GM12878 (cell line): ENCODE results near the gene MCC. TPM values are rescaled to one million over a fixed set of nuclear protein-coding genes. Genes with fewer than 3 reads are reported as not detected.

Experiments used
- ATAC-seq: fragments of 200-7000 bp; cut with Tn5 transposase; 3 replicates; pipeline ENCODE4 v1.9.1; 2020; ENCODE audit warnings: mild to moderate bottlenecking, moderate library complexity
- BruUV-seq: library from RNA; stranded (reverse); fragments of 400-500 nt; replicated peaks from 2 replicates; lab custom pipeline; 2021; lab: Mats Ljungman, UMichigan
- CTCF ChIA-PET: fragments of 300-600 bp; sonication (Branson Sonifier 250); formaldehyde crosslinking; extraction: SDS; loops from one replicate; lab custom pipeline; 2021; ENCODE audit warnings: inconsistent platforms; lab: Yijun Ruan, JAX
- POLR2A ChIA-PET: fragments of 350-600 bp; formaldehyde crosslinking; extraction: SDS; loops from one replicate; lab custom pipeline; 2021; ENCODE audit warnings: inconsistent platforms; lab: Charles Lee
- RAD21 ChIA-PET: fragments of 300-600 bp; sonication (Branson Sonifier 250); formaldehyde crosslinking; loops from one replicate; lab custom pipeline; 2023; ENCODE audit warnings: antibody characterized with exemption; ENCODE audit not compliant: unreplicated experiment; lab: Charles Lee
- SMC1A ChIA-PET: fragments of 300-600 bp; sonication (Branson Sonifier 250); formaldehyde crosslinking; loops from one replicate; lab custom pipeline; 2023; ENCODE audit not compliant: unreplicated experiment, uncharacterized antibody; lab: Charles Lee
- DNase-seq: peaks from one replicate; pipeline ENCODE4 v3.0.0-alpha.2; 2011; ENCODE audit warnings: low read depth, low spot score
- FAIRE-seq: peaks from 3 replicates; lab custom pipeline; 2011; peaks lifted over from hg19 to GRCh38; lab: Jason Lieb, UNC
- H2AFZ ChIP-seq: 2 replicates; pipeline ENCODE4 v1.6.0; 2011; ENCODE audit warnings: low read depth, low read length, control low read depth; ENCODE audit not compliant: control insufficient read depth
- H3K27ac ChIP-seq: 2 replicates; pipeline ENCODE4 v1.5.1; 2011; ENCODE audit warnings: control low read depth; ENCODE audit not compliant: control insufficient read depth, insufficient read depth
- H3K27me3 ChIP-seq, 2 experiments: replicated peaks in 1 of 2; 2 replicates each; pipeline versions ENCODE4 v1.6.0 to v1.6.1; 2011; ENCODE audit warnings: low read length in 1 of 2; ENCODE audit not compliant: control insufficient read depth in 2 of 2, insufficient read depth in 2 of 2
- H3K36me3 ChIP-seq, 2 experiments: 2 replicates each; pipeline ENCODE4 v1.5.1; 2011; ENCODE audit warnings: low read length in 1 of 2; ENCODE audit not compliant: control insufficient read depth in 2 of 2, insufficient read depth in 2 of 2
- H3K4me1 ChIP-seq: 2 replicates; pipeline ENCODE4 v1.6.1; 2011; ENCODE audit warnings: mild to moderate bottlenecking, low read length, moderate library complexity, mixed read lengths; ENCODE audit not compliant: control insufficient read depth, insufficient read depth
- H3K4me2 ChIP-seq: 2 replicates; pipeline ENCODE4 v1.6.0; 2011; ENCODE audit warnings: control low read depth; ENCODE audit not compliant: control insufficient read depth, insufficient read depth
- H3K4me3 ChIP-seq: fragments of 200-600 bp; sonication (generic); 2 replicates; pipeline ENCODE4 v1.5.1; 2016
- H3K79me2 ChIP-seq: 2 replicates; pipeline ENCODE4 v1.6.0; 2011; ENCODE audit warnings: low read length; ENCODE audit not compliant: control insufficient read depth, insufficient read depth
- H3K9ac ChIP-seq: 2 replicates; pipeline ENCODE4 v1.8.0; 2011; ENCODE audit warnings: low read length, control low read depth, mixed read lengths; ENCODE audit not compliant: control insufficient read depth, insufficient read depth
- H3K9me3 ChIP-seq: replicated peaks from 3 replicates; pipeline ENCODE4 v1.5.1; 2011; ENCODE audit warnings: mild to moderate bottlenecking, low read length; ENCODE audit not compliant: control insufficient read depth, insufficient read depth
- H4K20me1 ChIP-seq: 2 replicates; pipeline ENCODE4 v1.6.0; 2011; ENCODE audit not compliant: control insufficient read depth, insufficient read depth
- BCLAF1 ChIP-seq: fragments of 450-650 bp; IDR thresholded peaks from 2 replicates; pipeline ENCODE4 v1.6.1; 2017; ENCODE audit warnings: antibody characterized with exemption, mild to moderate bottlenecking, moderate library complexity
- CBX3 ChIP-seq: fragments of 200-600 bp; sonication (generic); IDR thresholded peaks from 2 replicates; pipeline ENCODE4 v1.6.1; 2016; ENCODE audit warnings: low read depth, borderline replicate concordance
- KDM1A ChIP-seq: fragments of 200-600 bp; sonication (generic); IDR thresholded peaks from 2 replicates; pipeline ENCODE4 v1.6.1; 2016; ENCODE audit warnings: borderline replicate concordance
- NBN ChIP-seq: fragments of 450-650 bp; IDR thresholded peaks from 2 replicates; pipeline ENCODE4 v1.6.1; 2016
- POLR2A ChIP-seq: IDR thresholded peaks from 2 replicates; pipeline ENCODE4 v1.6.1; 2011; ENCODE audit warnings: low read depth, mild to moderate bottlenecking, low read length
- WGBS: methylation state at CpG from one replicate; pipeline ENCODE4 v1.1.6; 2016; ENCODE audit warnings: low lambda C conversion rate; ENCODE audit not compliant: insufficient replicate concordance, insufficient coverage; ENCODE audit errors: missing lambda C conversion rate; 5-methylcytosine and 5-hydroxymethylcytosine counted together
- in situ Hi-C: fragments of 300-500 bp; cut with MboI; formaldehyde crosslinking; loops from 9 replicates; pipeline ENCODE4 v1.14.3; 2018; ENCODE audit warnings: mixed read lengths
- intact Hi-C: fragments of 100-400 bp; cut with micrococcal nuclease; formaldehyde crosslinking; loops from one replicate; pipeline ENCODE4 v1.14.2; 2022; ENCODE audit not compliant: unreplicated experiment
- polyA plus RNA-seq, 11 experiments: library from polyadenylated mRNA; depleted of rRNA in 4 of 11; unstranded in 6 of 11; stranded (reverse) in 5 of 11; fragments of >200 nt; fragmentation: Nextera tagmentation in 4 of 11; fragmentation: Illumina TruSeq in 1 of 11; extraction: Ambion mirVana in 4 of 11; extraction: Trizol in 1 of 11; gene quantifications; 1 replicate in 1 of 11; 2 replicates in 10 of 11; pipeline versions ENCODE4 v1.2.1 to v1.2.3, GENCODE V29; 2011 to 2016; ENCODE audit warnings: inconsistent platforms in 2 of 11, missing spikeins in 2 of 11, low read depth in 1 of 11
- total RNA-seq, 4 experiments: library from RNA; depleted of rRNA in 3 of 4; stranded (reverse); fragments of >200 nt in 3 of 4; fragmentation: Illumina TruSeq in 1 of 4; extraction: Trizol in 1 of 4; gene quantifications; 2 replicates each; pipeline versions ENCODE4 v1.2.1 to v1.2.3, GENCODE V29; 2013 to 2021
- TF ChIP-seq, protein P1 (sequence below): IDR thresholded peaks from 2 replicates; pipeline ENCODE4 v1.6.1; 2011; ENCODE audit warnings: borderline replicate concordance, low read depth, mild to moderate bottlenecking, moderate library complexity, mixed read lengths, low read length; ENCODE audit not compliant: insufficient read depth; ENCODE audit errors: extremely low read length

Gene MCC
- total and polyA plus RNA-seq, 10 of the 15 experiments (the other 5 are each of a cell fraction or from before 2014, with no cell fraction given) = 0.03 to 0.86 (median 0.16) TPM

DNA sequence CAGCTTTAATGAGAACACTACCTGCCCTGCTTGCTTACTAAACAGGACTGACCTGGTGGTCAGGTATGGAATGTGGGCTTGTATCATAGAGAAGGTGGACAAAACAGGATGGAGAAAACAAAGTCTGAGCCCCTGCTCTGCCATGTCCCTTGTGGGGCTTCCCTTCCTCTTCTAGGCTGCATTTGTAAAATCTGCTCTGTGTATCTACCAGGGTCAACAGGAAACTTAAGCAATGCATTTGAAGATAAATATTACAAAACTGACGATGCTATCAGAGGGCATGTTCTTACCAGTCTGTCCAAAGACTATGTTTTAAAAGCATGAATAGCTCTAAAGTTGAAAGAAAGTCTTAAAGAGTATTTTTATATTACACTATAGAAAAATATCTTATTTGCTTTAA, 282.9 kb downstream of the MCC start (continued):
- TF ChIP-seq KDM1A = no peak

- H3K79me2 ChIP-seq = no peaks in the 10 kb centered on the region
- H3K4me1 ChIP-seq = no peaks in the 10 kb centered on the region
- intact Hi-C loops = no loop called here
- RAD21 ChIA-PET = no interaction called here
- POLR2A ChIA-PET = no interaction called here
- peaks cover 0 to 1% of the 10 kb centered on the region in 2 experiments; a peak in 1 of 4 replicates for H3K27me3 ChIP-seq
- H4K20me1 ChIP-seq = no peaks in the 10 kb centered on the region
- no peak for DNase-seq
- no peak overlapping the region for H3K9ac ChIP-seq
- no peak for TF ChIP-seq BCLAF1
- no peak for TF ChIP-seq NBN
- TF ChIP-seq, protein P1, sequence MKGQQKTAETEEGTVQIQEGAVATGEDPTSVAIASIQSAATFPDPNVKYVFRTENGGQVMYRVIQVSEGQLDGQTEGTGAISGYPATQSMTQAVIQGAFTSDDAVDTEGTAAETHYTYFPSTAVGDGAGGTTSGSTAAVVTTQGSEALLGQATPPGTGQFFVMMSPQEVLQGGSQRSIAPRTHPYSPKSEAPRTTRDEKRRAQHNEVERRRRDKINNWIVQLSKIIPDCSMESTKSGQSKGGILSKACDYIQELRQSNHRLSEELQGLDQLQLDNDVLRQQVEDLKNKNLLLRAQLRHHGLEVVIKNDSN = no peak
- no peak for TF ChIP-seq CBX3
- no peak for TF ChIP-seq POLR2A
- CTCF ChIA-PET = no interaction called here
- WGBS = 22% methylated on average over 7 of the region's 7 CpGs
- H3K9me3 ChIP-seq = no peaks in the 10 kb centered on the region
- H3K27ac ChIP-seq = no peak overlapping the region
- no peak overlapping the region for H2AFZ ChIP-seq
- no peak for FAIRE-seq
- H3K4me2 ChIP-seq = no peak overlapping the region
- in situ Hi-C loops = no loop called here
- H3K36me3 ChIP-seq = no peaks in the 10 kb centered on the region
- no TSS peak for BruUV-seq
- SMC1A ChIA-PET = interaction anchor here (0.8 kb wide), 1 partner anchor 32 kb away, joined by 3 read pairs; no protein-coding TSS in a partner anchor
- no peak for ATAC-seq
- H3K4me3 ChIP-seq = no peak overlapping the region
These were observed 283.6 kb downstream of the MCC start for GRCh38 chr5:113204525-113205161.
